Measurements from ENCODE around the gene MYBBP1A.
"Not testable (repeated sequence)": the region's sequence is repeated elsewhere in the genome, so short reads cannot be mapped to it uniquely, and the experiment has no call there.

MYBBP1A gene

GRCh38 chr17:4583782-4584100 lies 28.6 kb upstream of the MYBBP1A start:
- DNase-seq (ENCODE audit: insufficient read length, low spot score): no peak
- FAIRE-seq: no peak
- no peak for TF ChIP-seq POLR2A (IDR thresholded peaks at IDR 0.05; ENCODE audit: low read depth, low read length)

GRCh38 chr17:4583206-4583605 lies 28.0 kb upstream of the MYBBP1A start:
- FAIRE-seq (no peak), DNase-seq (ENCODE audit: insufficient read length, low spot score) (no peak)
- TF ChIP-seq POLR2A (IDR thresholded peaks at IDR 0.05; ENCODE audit: low read depth, low read length): no peak

- DNase-seq (ENCODE audit: insufficient read length, low spot score): no peak
- TF ChIP-seq POLR2A (IDR thresholded peaks at IDR 0.05; ENCODE audit: low read depth, low read length): no peak
- no peak for FAIRE-seq
Observed at GRCh38 chr17:4582691-4583090, 27.5 kb upstream of the MYBBP1A start.

GRCh38 chr17:4582101-4582501 lies 26.9 kb upstream of the MYBBP1A start:
- DNase-seq (ENCODE audit: insufficient read length, low spot score): no peak
- no peak for FAIRE-seq

GRCh38 chr17:4580291-4580690 lies 25.1 kb upstream of the MYBBP1A start:
- FAIRE-seq (no peak), DNase-seq (ENCODE audit: insufficient read length, low spot score) (no peak)
- TF ChIP-seq POLR2A (IDR thresholded peaks at IDR 0.05; ENCODE audit: low read depth, low read length): no peak

More at GRCh38 chr17:4582101-4582501, 26.9 kb upstream of the MYBBP1A start:
- TF ChIP-seq POLR2A (IDR thresholded peaks at IDR 0.05; ENCODE audit: low read depth, low read length): no peak

GRCh38 chr17:4579678-4580077 lies 24.5 kb upstream of the MYBBP1A start:
- FAIRE-seq (no peak), DNase-seq (ENCODE audit: insufficient read length, low spot score) (no peak)
- TF ChIP-seq POLR2A (IDR thresholded peaks at IDR 0.05; ENCODE audit: low read depth, low read length): no peak

- FAIRE-seq: not testable (repeated sequence)
Observed at GRCh38 chr17:4578349-4578748, 23.2 kb upstream of the MYBBP1A start.

GRCh38 chr17:4577386-4577993 lies 22.3 kb upstream of the MYBBP1A start:
- DNase-seq (ENCODE audit: insufficient read length, low spot score) (no peak), FAIRE-seq (no peak)
- TF ChIP-seq POLR2A (IDR thresholded peaks at IDR 0.05; ENCODE audit: low read depth, low read length): no peak

More at GRCh38 chr17:4578349-4578748, 23.2 kb upstream of the MYBBP1A start:
- DNase-seq (ENCODE audit: insufficient read length, low spot score): not testable (repeated sequence)

- no peak for DNase-seq (ENCODE audit: insufficient read length, low spot score)
- TF ChIP-seq POLR2A (IDR thresholded peaks at IDR 0.05; ENCODE audit: low read depth, low read length): no peak
- FAIRE-seq: no peak
Observed at GRCh38 chr17:4576729-4577322, 21.6 kb upstream of the MYBBP1A start.

- no peak for TF ChIP-seq POLR2A (IDR thresholded peaks at IDR 0.05; ENCODE audit: low read depth, low read length)
- no peak for FAIRE-seq
- no peak for DNase-seq (ENCODE audit: insufficient read length, low spot score)
Observed at GRCh38 chr17:4576161-4576558, 21.0 kb upstream of the MYBBP1A start.

GRCh38 chr17:4574448-4575045 lies 19.4 kb upstream of the MYBBP1A start:
- TF ChIP-seq POLR2A (IDR thresholded peaks at IDR 0.05; ENCODE audit: low read depth, low read length): no peak
- no peak for DNase-seq (ENCODE audit: insufficient read length, low spot score)
- no peak for FAIRE-seq

GRCh38 chr17:4573669-4574068 lies 18.5 kb upstream of the MYBBP1A start:
- FAIRE-seq: no peak
- TF ChIP-seq POLR2A (IDR thresholded peaks at IDR 0.05; ENCODE audit: low read depth, low read length): no peak
- no peak for DNase-seq (ENCODE audit: insufficient read length, low spot score)

- FAIRE-seq: no peak
- DNase-seq (ENCODE audit: insufficient read length, low spot score): no peak
- no peak for TF ChIP-seq POLR2A (IDR thresholded peaks at IDR 0.05; ENCODE audit: low read depth, low read length)
Observed at GRCh38 chr17:4573115-4573514, 17.9 kb upstream of the MYBBP1A start.

- no peak for DNase-seq (ENCODE audit: insufficient read length, low spot score)
- no peak for FAIRE-seq
- TF ChIP-seq POLR2A (IDR thresholded peaks at IDR 0.05; ENCODE audit: low read depth, low read length): no peak
Observed at GRCh38 chr17:4572131-4572530, 16.9 kb upstream of the MYBBP1A start.

GRCh38 chr17:4569591-4569990 lies 14.4 kb upstream of the MYBBP1A start:
- FAIRE-seq (no peak), DNase-seq (ENCODE audit: insufficient read length, low spot score) (no peak)
- TF ChIP-seq POLR2A (IDR thresholded peaks at IDR 0.05; ENCODE audit: low read depth, low read length): no peak
